CD4-positive, alpha-beta memory T cell (primary cell): ENCODE measurements around the gene MALAT1. TPM values are rescaled to one million over a fixed set of nuclear protein-coding genes. Genes with fewer than 3 reads are reported as not detected.
"Not testable (repeated sequence)": the region's sequence is repeated elsewhere in the genome, so short reads cannot be mapped to it uniquely, and the experiment has no call there.

Experiments
- CTCF ChIA-PET: fragments of 350-600 bp; sonication (Branson Sonifier 250); formaldehyde crosslinking; loops from one replicate; lab custom pipeline; 2021; ENCODE audit warnings: inconsistent platforms; ENCODE audit not compliant: partially characterized antibody; lab: Charles Lee
- POLR2A ChIA-PET: fragments of 350-600 bp; sonication (Branson Sonifier 250); formaldehyde crosslinking; loops from one replicate; lab custom pipeline; 2021; ENCODE audit not compliant: partially characterized antibody; lab: Charles Lee
- DNase-seq, 5 donors: peaks; one replicate each; pipeline versions ENCODE4 v3.0.0 to v3.0.0-alpha.2; 2020 to 2022; ENCODE audit warnings: mixed read lengths in 1 of 5
- H3K27ac ChIP-seq: one replicate; pipeline ENCODE4 v1.7.0; 2013; ENCODE audit warnings: low read depth, low read length
- H3K27me3 ChIP-seq: 2 replicates; pipeline ENCODE4 v1.7.0; 2013; ENCODE audit warnings: mild to moderate bottlenecking, low read length, moderate library complexity; ENCODE audit not compliant: insufficient read depth
- H3K36me3 ChIP-seq: 2 replicates; pipeline ENCODE4 v1.7.0; 2013; ENCODE audit warnings: mild to moderate bottlenecking, low read length, moderate library complexity; ENCODE audit not compliant: insufficient read depth
- H3K4me1 ChIP-seq: 2 replicates; pipeline ENCODE4 v1.7.0; 2013; ENCODE audit warnings: mild to moderate bottlenecking, low read length, moderate library complexity; ENCODE audit not compliant: insufficient read depth
- H3K4me3 ChIP-seq, 2 donors: one replicate each; pipeline ENCODE4 v1.7.0; 2013; ENCODE audit warnings: low read length in 2 of 2, mild to moderate bottlenecking in 1 of 2
- H3K9me3 ChIP-seq, 2 donors: one replicate each; pipeline ENCODE4 v1.7.0; 2013; ENCODE audit warnings: low read length in 2 of 2, control low read depth in 1 of 2; ENCODE audit not compliant: control insufficient read depth in 1 of 2
- H3K27ac Mint-ChIP-seq, 7 donors: one replicate each; pipeline ENCODE4 v1.8.0; 2020 to 2021; ENCODE audit warnings: mixed read lengths in 7 of 7, mild to moderate bottlenecking in 6 of 7, inconsistent platforms in 3 of 7, moderate library complexity in 3 of 7
- H3K27me3 Mint-ChIP-seq, 2 donors: one replicate each; pipeline ENCODE4 v1.8.0; 2020 to 2021; ENCODE audit warnings: mixed read lengths in 2 of 2
- H3K36me3 Mint-ChIP-seq, 2 donors: one replicate each; pipeline ENCODE4 v1.8.0; 2020 to 2021; ENCODE audit warnings: mixed read lengths in 2 of 2, inconsistent platforms in 1 of 2, mild to moderate bottlenecking in 1 of 2
- H3K4me1 Mint-ChIP-seq, 4 donors: one replicate each; pipeline ENCODE4 v1.8.0; 2020 to 2021; ENCODE audit warnings: mixed read lengths in 4 of 4, mild to moderate bottlenecking in 1 of 4
- H3K4me3 Mint-ChIP-seq, 8 donors: one replicate each; pipeline ENCODE4 v1.8.0; 2020 to 2021; ENCODE audit warnings: mixed read lengths in 8 of 8, mild to moderate bottlenecking in 7 of 8, moderate library complexity in 6 of 8, inconsistent platforms in 3 of 8
- H3K9me3 Mint-ChIP-seq, 8 donors: one replicate each; pipeline ENCODE4 v1.8.0; 2020 to 2021; ENCODE audit warnings: mixed read lengths in 8 of 8, mild to moderate bottlenecking in 5 of 8, inconsistent platforms in 3 of 8, moderate library complexity in 1 of 8
- intact Hi-C: fragments of 100-400 bp; cut with micrococcal nuclease; formaldehyde crosslinking; loops from one replicate; pipeline ENCODE4 v1.15.1; 2023
- polyA plus RNA-seq, 2 donors: library from polyadenylated mRNA; unstranded; fragments of 300-500 nt; fragmentation: Illumina TruSeq; gene quantifications; one replicate each; pipeline ENCODE4 v1.2.3, GENCODE V29; 2021
- total RNA-seq, 2 experiments: library from RNA; stranded (reverse); gene quantifications; one replicate each; pipeline ENCODE4 v1.2.3, GENCODE V29; 2021

The MALAT1 gene
- total and polyA plus RNA-seq, 4 experiments from 2014 or later, result 2,969 to 29,932 (median 16,273) TPM

GRCh38 chr11:65512311-65512710, 13.5 kb downstream of the MALAT1 start:
- H3K36me3 Mint-ChIP-seq, H3K27me3 ChIP-seq, H3K27me3 Mint-ChIP-seq, H3K27ac Mint-ChIP-seq, H3K36me3 ChIP-seq, H3K9me3 ChIP-seq, DNase-seq, H3K4me3 ChIP-seq, H3K27ac ChIP-seq, H3K4me3 Mint-ChIP-seq, H3K9me3 Mint-ChIP-seq: not testable (repeated sequence)
- ChIA-PET CTCF (interaction anchor here (1.0 to 11.4 kb wide), 7 partner anchors 12 to 145 kb away, joined by 4 to 186 read pairs (median 5); partner anchors contain the start of genes FRMD8 and SLC25A45), POLR2A (interaction anchor here (9.7 to 27.2 kb wide), 3 partner anchors 18 to 122 kb away, joined by 565 to 3839 read pairs (median 654); partner anchors contain the start of genes FRMD8, MALAT1, NEAT1 and SLC25A45)
- H3K4me1 ChIP-seq, result peaks cover 16% of the 10 kb centered on the region
- H3K4me1 Mint-ChIP-seq, result peaks cover 14 to 32% (median 21%) of the 10 kb centered on the region in 4 donors
- intact Hi-C loops, result loop anchor here (10.0 kb wide), 1 partner anchor 398 kb away; the partner anchor contains the start of genes TM7SF2 and ZNHIT2

- no peaks in the 10 kb centered on the region for H3K9me3 Mint-ChIP-seq
- DNase-seq, result peak in 1 of 5 donors; percentile 15
- H3K4me1 Mint-ChIP-seq, result peaks cover 4 to 11% (median 10%) of the 10 kb centered on the region in 4 donors
- intact Hi-C loops, result loop anchor here (10.0 kb wide), 1 partner anchor 402 kb away; the partner anchor contains the start of genes TM7SF2 and ZNHIT2
- no peaks in the 10 kb centered on the region for H3K36me3 Mint-ChIP-seq
- Histone ChIP-seq H3K4me3 (no peak overlapping the region), H3K36me3 (no peaks in the 10 kb centered on the region), H3K9me3 (no peaks in the 10 kb centered on the region), H3K27me3 (no peaks in the 10 kb centered on the region), H3K4me1 (no peaks in the 10 kb centered on the region), H3K27ac (no peak overlapping the region)
- H3K4me3 Mint-ChIP-seq, result peak overlapping the region in 2 of 8 donors; percentile 57 to 70
- ChIA-PET CTCF (interaction anchor here (0.7 to 1.4 kb wide), 3 partner anchors 10 to 69 kb away, joined by 3 read pairs; no protein-coding TSS in a partner anchor), POLR2A (interaction anchor here (0.7 to 1.4 kb wide), 5 partner anchors 9 to 100 kb away, joined by 3 to 5 read pairs (median 3); no protein-coding TSS in a partner anchor)
- H3K27ac Mint-ChIP-seq, result peak overlapping the region; percentile 21 to 92 (median 72)
- H3K27me3 Mint-ChIP-seq, result peaks cover 0 to 3% of the 10 kb centered on the region in 2 donors
These were observed 17.5 kb downstream of the MALAT1 start for GRCh38 chr11:65516135-65516968.

GRCh38 chr11:65518941-65519549, 20.2 kb downstream of the MALAT1 start:
- intact Hi-C loops, result loop anchor here (10.0 kb wide), 1 partner anchor 404 kb away; the partner anchor contains the start of genes TM7SF2 and ZNHIT2
- H3K27me3 Mint-ChIP-seq, H3K36me3 Mint-ChIP-seq, H3K4me3 Mint-ChIP-seq, DNase-seq, H3K27ac ChIP-seq, H3K4me3 ChIP-seq, H3K9me3 Mint-ChIP-seq, H3K36me3 ChIP-seq, H3K9me3 ChIP-seq, H3K27me3 ChIP-seq: not testable (repeated sequence)
- Mint-ChIP-seq H3K4me1 (peaks cover 24 to 36% (median 32%) of the 10 kb centered on the region in 4 donors), H3K27ac (peak overlapping the region in 1 of 7 donors; percentile 55)
- CTCF ChIA-PET, result interaction anchor here (0.6 to 1.0 kb wide), 6 partner anchors 54 to 207 kb away, joined by 3 to 5 read pairs (median 3); no protein-coding TSS in a partner anchor
- POLR2A ChIA-PET, result interaction anchor here (0.7 to 1.4 kb wide), 2 partner anchors 13 to 20 kb away, joined by 3 read pairs; partner anchors contain the start of gene MALAT1
- H3K4me1 ChIP-seq, result peaks cover 23% of the 10 kb centered on the region

GRCh38 chr11:65521777-65522521, 23.1 kb downstream of the MALAT1 start:
- H3K9me3 Mint-ChIP-seq, H3K27me3 Mint-ChIP-seq, intact Hi-C loops, H3K9me3 ChIP-seq, H3K36me3 Mint-ChIP-seq, H3K27me3 ChIP-seq, H3K36me3 ChIP-seq: not testable (repeated sequence)
- DNase-seq, result peak in 4 of 5 donors; percentile 36 to 62 (median 41)
- Mint-ChIP-seq H3K4me1 (peaks cover 29 to 46% (median 38%) of the 10 kb centered on the region in 4 donors), H3K4me3 (peak overlapping the region; percentile 54 to 92 (median 86)), H3K27ac (peak overlapping the region; percentile 81 to 96 (median 89))
- ChIA-PET POLR2A (interaction anchor here (0.9 to 3.1 kb wide), 6 partner anchors 11 to 100 kb away, joined by 3 to 21 read pairs (median 6); partner anchors contain the start of genes MALAT1 and NEAT1), CTCF (interaction anchor here (1.5 kb wide), 1 partner anchor 102 kb away, joined by 4 read pairs; no protein-coding TSS in a partner anchor)
- Histone ChIP-seq H3K27ac (peak overlapping the region; percentile 67), H3K4me3 (peak overlapping the region in 1 of 2 donors; percentile 19), H3K4me1 (peaks cover 45% of the 10 kb centered on the region)

GRCh38 chr11:65522718-65523630, 24.1 kb downstream of the MALAT1 start:
- H3K27me3 Mint-ChIP-seq, H3K36me3 ChIP-seq, H3K27me3 ChIP-seq, CTCF ChIA-PET, H3K9me3 Mint-ChIP-seq, H3K9me3 ChIP-seq, intact Hi-C loops: not testable (repeated sequence)
- peaks cover 0 to 12% of the 10 kb centered on the region in 2 donors for H3K36me3 Mint-ChIP-seq
- POLR2A ChIA-PET, result interaction anchor here (0.9 to 10.2 kb wide), 6 partner anchors 12 to 92 kb away, joined by 3 to 171 read pairs (median 22); partner anchors contain the start of genes MALAT1, MAP3K11 and PCNX3
- DNase-seq, result peak in 4 of 5 donors; percentile 43 to 68 (median 50)
- H3K27ac ChIP-seq, result peak overlapping the region; percentile 67
- H3K27ac Mint-ChIP-seq, result peak overlapping the region; percentile 81 to 98 (median 94)
- peak overlapping the region; percentile 54 to 92 (median 84) for H3K4me3 Mint-ChIP-seq
- peaks cover 29 to 53% (median 41%) of the 10 kb centered on the region in 4 donors for H3K4me1 Mint-ChIP-seq
- peak overlapping the region in 1 of 2 donors; percentile 34 for H3K4me3 ChIP-seq
- H3K4me1 ChIP-seq, result peaks cover 45% of the 10 kb centered on the region
